H1 (cell line): ENCODE measurements around the gene VWA3B. TPM values are rescaled to one million over a fixed set of nuclear protein-coding genes. Genes with fewer than 3 reads are reported as not detected.

Source experiments
- ATF3 ChIP-seq: IDR thresholded peaks from 2 replicates; pipeline ENCODE4 v1.6.1; 2011; ENCODE audit warnings: low read depth, mild to moderate bottlenecking, low read length; ENCODE audit not compliant: insufficient read depth
- EGR1 ChIP-seq: IDR thresholded peaks from 2 replicates; pipeline ENCODE4 v1.6.1; 2011; ENCODE audit warnings: low read depth, low read length, borderline replicate concordance
- EZH2 ChIP-seq: fragments of 200-600 bp; sonication (generic); IDR thresholded peaks from 2 replicates; pipeline ENCODE4 v1.7.1; 2012; ENCODE audit warnings: low read depth, mild to moderate bottlenecking, moderate library complexity, low read length, inconsistent platforms; ENCODE audit not compliant: severe bottlenecking
- HDAC2 ChIP-seq, 2 experiments: fragments of 300-600 bp in 1 of 2; sonication (generic) in 1 of 2; IDR thresholded peaks; 2 replicates each; pipeline ENCODE4 v1.6.1; 2011 to 2012; ENCODE audit warnings: low read depth in 2 of 2, low read length in 2 of 2, mild to moderate bottlenecking in 2 of 2, moderate library complexity in 2 of 2, borderline replicate concordance in 1 of 2, inconsistent platforms in 1 of 2
- RNF2 ChIP-seq: fragments of 200-900, 300-1000 bp; sonication (generic); IDR thresholded peaks from 2 replicates; pipeline ENCODE4 v1.7.1; 2016; ENCODE audit warnings: borderline replicate concordance, low read depth, mild to moderate bottlenecking, antibody characterized with exemption, low read length; ENCODE audit not compliant: poor library complexity, severe bottlenecking; ENCODE audit errors: missing control alignments
- polyA plus RNA-seq, 7 experiments: library from polyadenylated mRNA; depleted of rRNA in 3 of 7; stranded (reverse) in 5 of 7; unstranded in 2 of 7; fragments of >200 nt in 5 of 7; fragments of 200-250 nt in 2 of 7; gene quantifications; 1 replicate in 5 of 7; 2 replicates in 1 of 7; 4 replicates in 1 of 7; pipeline versions ENCODE4 v1.2.1 to v1.2.3, GENCODE V29; 2011 to 2013; ENCODE audit warnings: missing spikeins in 2 of 7, mixed read lengths in 2 of 7
- total RNA-seq: library from RNA; stranded (reverse); fragmentation: NEBNext Ultra II Directional; extraction: Animal tissue kit (Norgen Biotek cat#: 25700); gene quantifications from 2 replicates; pipeline ENCODE4 v1.2.1, GENCODE V29; 2021

The VWA3B gene
- total and polyA plus RNA-seq, 2 of the 8 experiments (the other 6 are each of a cell fraction or from before 2014, with no cell fraction given): not detected

- TF ChIP-seq RNF2 (no peak), HDAC2 (IDR thresholded peaks at IDR 0.05; ENCODE audit: borderline replicate concordance in 1 of 2, low read depth in 2 of 2, low read length in 2 of 2) (no peak), EZH2 (no peak), EGR1 (no peak), ATF3 (no peak)
- TF ChIP-seq, all 59 proteins: peak for 0
Measured at GRCh38 chr2:98299211-98299905, 212.4 kb downstream of the VWA3B start (continued).
